Renal pelvis (tissue), 4 donors: ENCODE results near the gene ZSWIM4. TPM values are rescaled to one million over a fixed set of nuclear protein-coding genes. Genes with fewer than 3 reads are reported as not detected.

Experiments
- DNase-seq: peaks from one replicate; pipeline ENCODE4 v3.0.0-alpha.2; 2013
- polyA plus RNA-seq, 3 donors: library from polyadenylated mRNA; unstranded; fragments of 120-200 nt; gene quantifications; one replicate each; pipeline ENCODE4 v1.2.1, GENCODE V29; 2013; ENCODE audit not compliant: insufficient read length in 3 of 3

ZSWIM4 gene
- polyA plus RNA-seq, 3 donors: 10.4 to 12.1 (median 11.0) TPM

DNA sequence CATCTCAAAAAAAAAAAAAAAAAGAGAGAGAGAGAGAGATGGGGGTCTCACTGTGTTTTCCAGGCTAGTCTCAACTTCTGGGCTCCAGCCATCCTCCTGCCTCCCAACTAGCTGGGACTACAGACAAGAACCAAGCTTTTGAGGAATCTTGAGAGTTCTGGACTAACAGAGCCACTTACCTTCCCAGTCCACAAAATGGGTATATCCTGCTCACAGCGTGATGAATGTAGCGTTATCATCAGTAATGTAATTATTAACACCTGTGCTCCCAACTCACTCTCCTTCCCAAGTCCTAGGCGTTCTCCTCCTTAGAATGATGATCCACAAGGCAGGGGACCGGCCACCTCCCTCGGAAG is 77.1 kb downstream of the ZSWIM4 start:
- no peak for DNase-seq

DNA sequence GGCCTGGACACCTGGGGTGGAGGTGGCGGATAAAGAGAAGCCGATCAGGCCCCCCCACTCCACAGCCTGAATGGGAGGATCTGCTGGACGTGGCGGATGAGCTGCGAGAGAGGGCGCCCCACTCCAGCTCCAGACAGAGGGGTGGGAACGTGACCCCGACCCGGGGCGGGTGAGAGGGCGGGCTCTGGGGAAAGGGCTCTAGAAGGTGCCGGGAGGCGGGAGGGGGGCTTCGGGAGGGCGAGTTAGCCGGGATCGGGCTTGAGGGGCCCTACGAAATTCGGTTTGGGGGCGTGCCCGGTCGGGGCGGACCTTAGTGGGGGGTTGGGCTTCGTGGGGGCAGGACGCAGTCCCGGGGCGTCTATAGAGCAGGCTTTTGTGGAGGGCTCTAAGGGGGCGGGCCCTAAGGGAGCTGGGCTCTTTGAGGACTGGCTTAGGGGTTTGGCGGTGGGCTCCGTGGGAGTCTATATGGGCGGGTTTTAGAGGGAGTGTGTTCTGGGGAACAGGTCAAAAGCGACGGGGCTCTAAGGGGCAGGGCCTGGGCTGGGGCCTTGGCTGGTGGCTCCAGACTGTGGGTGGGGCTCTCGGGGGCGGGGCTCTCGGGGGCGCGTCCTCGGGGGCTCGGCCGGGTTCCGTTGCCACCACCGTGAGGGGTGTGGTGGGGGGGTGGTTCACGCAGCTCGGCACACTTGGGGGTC is 77.6 kb downstream of the ZSWIM4 start:
- no peak for DNase-seq

DNA sequence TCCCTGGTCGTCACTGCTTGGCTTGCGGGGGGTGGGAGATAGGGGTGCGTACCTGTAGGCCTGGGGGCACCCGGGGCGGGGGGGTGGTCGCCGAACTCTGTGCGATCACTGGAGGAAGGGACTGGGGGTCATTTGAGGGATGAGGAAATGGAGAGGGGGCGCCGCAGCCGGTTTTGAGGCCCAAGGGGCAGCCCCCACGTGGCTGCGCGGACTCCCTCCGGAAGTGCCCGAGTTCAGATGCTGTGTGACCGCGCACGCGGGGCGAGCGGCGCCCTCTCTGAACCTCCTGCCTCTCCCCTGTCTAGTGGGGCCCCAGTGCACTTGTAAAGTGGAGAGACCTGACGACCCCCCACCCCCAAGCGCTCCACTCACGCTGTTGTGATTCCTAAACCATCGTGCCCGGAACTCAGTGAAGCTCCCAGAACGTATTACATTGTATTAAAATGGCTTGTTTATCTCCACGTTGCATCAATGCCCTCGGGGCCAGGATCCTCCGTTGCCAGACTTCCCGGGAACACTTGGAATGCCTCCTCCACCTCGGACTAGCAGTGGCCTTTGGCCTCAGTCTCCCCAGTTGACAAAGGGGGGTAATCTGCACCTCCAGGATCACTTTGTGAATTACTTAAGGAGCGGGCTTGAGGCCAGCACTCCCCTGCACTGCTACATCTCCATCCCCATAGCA is 78.7 kb downstream of the ZSWIM4 start:
- DNase-seq: no peak

DNA sequence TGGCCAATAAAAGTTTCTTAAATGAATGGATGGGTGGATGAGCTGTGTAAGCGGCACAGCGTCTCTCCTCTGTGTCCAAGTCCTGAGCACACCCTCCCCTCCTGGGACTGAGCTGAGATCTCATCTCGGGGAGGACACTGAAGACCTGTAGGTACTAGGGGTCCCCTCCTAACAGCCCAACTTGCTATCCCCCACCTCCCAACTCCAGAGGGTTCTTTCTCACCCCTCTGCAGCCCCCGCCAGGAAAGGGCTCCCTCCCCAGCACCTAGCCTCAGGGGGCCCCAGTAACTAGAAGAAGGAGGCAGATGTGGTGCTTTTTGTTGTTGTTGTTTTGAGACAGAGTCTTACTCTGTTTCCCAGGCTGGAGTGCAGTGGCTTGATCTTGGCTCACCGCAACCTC is 80.6 kb downstream of the ZSWIM4 start:
- no peak for DNase-seq

DNA sequence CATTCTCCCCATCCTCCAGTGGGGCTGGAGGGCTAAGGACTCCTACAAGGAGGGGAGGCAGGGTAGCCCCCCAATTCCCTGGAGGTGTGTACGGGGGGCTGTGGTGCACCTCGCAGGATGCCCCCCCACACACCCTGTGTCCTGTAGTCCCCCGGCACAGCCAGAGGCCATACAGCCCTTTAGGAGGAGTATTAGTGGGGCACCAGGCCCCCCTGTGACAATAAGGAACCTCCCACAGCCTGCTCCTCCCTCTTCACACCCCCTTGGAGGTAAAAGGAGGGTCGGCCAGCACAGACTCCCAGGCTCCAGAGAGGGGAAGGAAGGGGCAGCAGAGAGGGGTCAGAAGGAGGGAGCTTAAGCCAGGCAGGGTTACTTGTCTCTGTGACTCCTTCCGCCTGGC is 81.6 kb downstream of the ZSWIM4 start, which contains the start of gene NANOS3:
NANOS3 (plus strand) TSS at position 301 of the 400 bp plus-strand sequence. CDS start 115 bp downstream, outside the sequence.
- no peak for DNase-seq

DNA sequence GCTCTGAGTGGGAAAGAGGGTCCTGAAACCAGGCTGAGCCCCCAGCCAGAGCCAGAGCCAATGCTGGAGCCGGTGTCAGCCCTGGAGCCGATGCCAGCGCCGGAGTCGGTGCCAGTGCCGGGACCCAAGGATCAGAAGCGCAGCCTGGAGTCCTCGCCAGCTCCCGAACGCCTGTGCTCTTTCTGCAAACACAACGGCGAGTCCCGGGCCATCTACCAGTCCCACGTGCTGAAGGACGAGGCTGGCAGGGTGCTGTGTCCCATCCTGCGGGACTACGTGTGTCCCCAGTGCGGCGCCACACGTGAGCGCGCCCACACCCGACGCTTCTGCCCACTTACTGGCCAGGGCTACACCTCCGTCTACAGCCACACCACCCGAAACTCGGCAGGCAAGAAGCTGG is 82.1 kb downstream of the ZSWIM4 start:
- DNase-seq: no peak

DNA sequence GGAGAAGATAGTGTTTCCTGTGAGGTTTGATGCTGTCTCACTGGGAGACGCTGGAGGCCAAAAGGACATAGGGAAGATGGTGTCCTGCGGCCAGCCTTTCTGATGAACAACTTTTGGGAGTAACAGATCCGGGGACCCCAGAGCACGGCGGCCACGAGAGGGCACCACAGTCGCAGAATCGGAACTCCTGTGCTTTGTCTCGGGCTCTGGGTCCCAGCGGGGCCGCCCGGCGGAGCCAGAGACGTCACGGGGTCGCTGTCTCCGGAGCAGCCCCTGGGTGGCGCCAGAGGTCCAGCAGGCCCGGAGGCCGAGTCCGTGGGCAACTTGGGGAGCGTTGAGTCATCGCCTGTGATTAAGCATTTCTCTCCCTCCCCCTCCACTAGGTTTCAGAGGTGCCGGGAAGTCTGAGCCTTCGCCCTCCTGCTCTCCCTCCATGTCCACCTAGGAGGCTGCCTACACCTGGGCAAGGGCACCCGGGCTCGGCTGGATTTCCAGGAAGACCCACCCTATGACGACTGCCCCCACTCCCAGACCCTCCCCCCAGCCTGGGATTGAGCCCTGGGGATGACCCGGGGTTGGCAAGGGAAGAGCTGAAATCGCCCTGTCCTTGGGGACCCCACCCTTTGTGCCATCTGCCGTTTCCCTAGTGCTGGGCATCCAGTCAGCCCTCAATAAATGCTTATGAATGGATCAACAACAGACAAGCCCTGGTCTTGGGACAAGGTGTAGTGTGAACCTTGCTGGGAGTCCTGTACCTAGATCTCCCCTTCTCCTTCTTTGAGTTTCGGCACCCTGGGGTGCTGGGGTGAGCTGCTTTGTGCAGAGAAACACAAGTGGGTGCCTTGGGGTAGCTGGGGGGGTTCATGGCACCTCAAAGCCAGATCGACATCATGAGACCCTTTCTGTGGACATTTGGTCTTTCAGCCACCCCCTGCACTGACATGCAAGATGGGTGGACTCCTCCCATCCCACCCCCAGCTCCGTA is 85.1 kb downstream of the ZSWIM4 start:
- DNase-seq: peak; percentile 93

DNA sequence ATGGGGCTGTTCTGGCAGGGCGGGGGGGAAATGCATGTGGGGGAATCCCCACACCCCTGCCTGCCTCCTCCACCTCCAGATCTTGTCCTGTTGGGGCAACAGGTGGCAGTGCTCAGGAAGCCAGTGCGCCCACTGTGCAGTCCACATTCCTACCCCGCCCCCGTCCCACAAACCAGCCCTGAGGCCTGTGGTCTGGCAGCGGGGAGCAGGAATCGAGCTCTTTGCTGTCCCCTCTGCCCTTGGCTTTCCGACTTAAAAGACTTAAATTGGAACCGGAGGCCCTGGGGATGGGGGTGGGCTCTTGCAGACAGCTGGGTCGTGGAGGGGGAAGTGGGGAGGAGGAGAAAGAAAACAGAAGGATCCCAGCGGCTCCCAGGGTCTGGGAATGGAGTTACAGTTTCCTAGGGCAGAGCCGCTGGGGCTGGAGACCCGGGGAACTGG is 86.0 kb downstream of the ZSWIM4 start:
- peak; percentile 68 for DNase-seq

Other genes with a start within 250 kb of the ZSWIM4 start
- gene MRI1, start 30.9 kb upstream of the ZSWIM4 start, polyA plus RNA-seq: 10 to 100 TPM; 30.1 to 42.9 (median 38.1) TPM
- 100 to 1,000 TPM; 110 to 146 (median 143) TPM for gene C19orf53, start 21.0 kb upstream of the ZSWIM4 start, polyA plus RNA-seq
- 1 to 10 TPM; 1.6 to 2.5 (median 1.6) TPM for gene NANOS3, start 81.7 kb downstream of the ZSWIM4 start, polyA plus RNA-seq
- gene BRME1, start 110.7 kb downstream of the ZSWIM4 start, polyA plus RNA-seq: 1 to 10 TPM; 6.3 to 9.9 (median 7.1) TPM
- 10 to 100 TPM; 27.6 to 37.7 (median 34.7) TPM for gene CC2D1A, start 110.8 kb downstream of the ZSWIM4 start, polyA plus RNA-seq
- gene PODNL1, start 143.0 kb downstream of the ZSWIM4 start, polyA plus RNA-seq: 1 to 10 TPM in 2 of 3 donors, under 1 TPM in 1; 0.97 to 1.5 (median 1.4) TPM
- 10 to 100 TPM; 37.6 to 45.2 (median 40.6) TPM for gene DCAF15, start 157.1 kb downstream of the ZSWIM4 start, polyA plus RNA-seq
- 10 to 100 TPM; 14.5 to 17.0 (median 15.3) TPM for gene RFX1, start 210.9 kb downstream of the ZSWIM4 start, polyA plus RNA-seq
- not detected for gene RLN3, start 232.7 kb downstream of the ZSWIM4 start, polyA plus RNA-seq
- gene IL27RA, start 236.3 kb downstream of the ZSWIM4 start, polyA plus RNA-seq: 1 to 10 TPM; 6.5 to 7.6 (median 6.5) TPM